Progenitor cell of endocrine pancreas (in vitro differentiated cells): ENCODE measurements around the gene RASA3. TPM values are rescaled to one million over a fixed set of nuclear protein-coding genes. Genes with fewer than 3 reads are reported as not detected.
"Not testable (repeated sequence)": the region's sequence is repeated elsewhere in the genome, so short reads cannot be mapped to it uniquely, and the experiment has no call there.

ENCODE experiments used
- DNase-seq: peaks from one replicate; pipeline ENCODE4 v3.0.0; 2021; ENCODE audit warnings: low spot score; ENCODE audit not compliant: unreplicated experiment
- H3K27ac Mint-ChIP-seq: 2 replicates; pipeline ENCODE4 v1.8.0; 2021; ENCODE audit warnings: mild to moderate bottlenecking, moderate library complexity, mixed read lengths
- H3K27me3 Mint-ChIP-seq: 2 replicates; pipeline ENCODE4 v1.8.0; 2021; ENCODE audit warnings: mixed read lengths
- H3K36me3 Mint-ChIP-seq: 2 replicates; pipeline ENCODE4 v1.8.0; 2022; ENCODE audit warnings: mixed read lengths; ENCODE audit not compliant: insufficient read depth
- H3K4me1 Mint-ChIP-seq: 2 replicates; pipeline ENCODE4 v1.8.0; 2021; ENCODE audit warnings: low read depth, mixed read lengths
- H3K4me3 Mint-ChIP-seq: 2 replicates; pipeline ENCODE4 v1.8.0; 2021; ENCODE audit warnings: low read depth, mild to moderate bottlenecking, moderate library complexity, mixed read lengths
- H3K9me3 Mint-ChIP-seq: 2 replicates; pipeline ENCODE4 v1.8.0; 2021; ENCODE audit warnings: low read depth, mixed read lengths
- total RNA-seq: library from RNA; stranded (reverse); gene quantifications from 2 replicates; pipeline ENCODE4 v1.2.1, GENCODE V29; 2021
- TF ChIP-seq, protein P1 (sequence below): fragments of 200-600 bp; sonication (generic); IDR thresholded peaks from one replicate; pipeline ENCODE4 v1.5.0; 2021; ENCODE audit warnings: antibody characterized with exemption, mild to moderate bottlenecking; ENCODE audit not compliant: unreplicated experiment

Gene RASA3
- total RNA-seq, 1 donor from 2014 or later: 6.3 TPM

DNA sequence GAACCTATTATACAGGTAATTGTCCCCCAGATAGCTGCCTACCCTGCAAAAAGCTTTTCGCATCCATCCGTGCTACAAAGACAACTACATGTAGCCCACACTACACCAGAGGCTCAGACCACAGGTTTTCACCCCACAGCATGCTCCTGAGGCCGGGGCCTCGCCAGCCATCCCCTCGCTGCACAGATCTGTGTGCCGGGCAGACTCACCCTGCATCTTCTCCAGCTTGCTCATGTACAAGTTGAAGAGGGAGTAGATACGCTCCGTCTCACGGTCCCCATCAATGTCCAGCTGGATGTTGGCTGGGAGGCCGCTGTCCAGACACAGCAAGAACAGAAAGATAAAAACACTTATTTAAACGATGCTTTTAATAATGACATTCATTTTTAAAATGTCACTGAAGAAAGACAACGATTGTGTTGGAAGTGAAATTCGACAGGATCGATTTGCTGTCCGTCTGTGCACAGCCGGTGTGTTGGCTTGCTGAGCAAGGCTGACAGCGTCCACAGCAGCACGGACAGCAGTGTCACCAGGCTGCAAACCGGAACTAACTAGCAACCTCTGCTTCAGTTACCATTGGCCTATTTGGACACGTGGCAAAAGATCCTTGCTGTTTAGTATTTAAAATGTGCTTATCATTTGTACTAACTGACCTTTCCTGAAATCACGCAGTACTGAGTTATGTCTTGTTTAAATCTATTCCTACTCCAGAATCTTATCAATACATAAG lies 140.0 kb downstream of the RASA3 start:
- no peak overlapping the region for H3K27ac Mint-ChIP-seq
- H3K36me3 Mint-ChIP-seq: peaks cover 5% of the 10 kb centered on the region
- H3K27me3 Mint-ChIP-seq: no peaks in the 10 kb centered on the region
- no peak overlapping the region for H3K4me3 Mint-ChIP-seq
- DNase-seq: no peak
- TF ChIP-seq, protein P1, sequence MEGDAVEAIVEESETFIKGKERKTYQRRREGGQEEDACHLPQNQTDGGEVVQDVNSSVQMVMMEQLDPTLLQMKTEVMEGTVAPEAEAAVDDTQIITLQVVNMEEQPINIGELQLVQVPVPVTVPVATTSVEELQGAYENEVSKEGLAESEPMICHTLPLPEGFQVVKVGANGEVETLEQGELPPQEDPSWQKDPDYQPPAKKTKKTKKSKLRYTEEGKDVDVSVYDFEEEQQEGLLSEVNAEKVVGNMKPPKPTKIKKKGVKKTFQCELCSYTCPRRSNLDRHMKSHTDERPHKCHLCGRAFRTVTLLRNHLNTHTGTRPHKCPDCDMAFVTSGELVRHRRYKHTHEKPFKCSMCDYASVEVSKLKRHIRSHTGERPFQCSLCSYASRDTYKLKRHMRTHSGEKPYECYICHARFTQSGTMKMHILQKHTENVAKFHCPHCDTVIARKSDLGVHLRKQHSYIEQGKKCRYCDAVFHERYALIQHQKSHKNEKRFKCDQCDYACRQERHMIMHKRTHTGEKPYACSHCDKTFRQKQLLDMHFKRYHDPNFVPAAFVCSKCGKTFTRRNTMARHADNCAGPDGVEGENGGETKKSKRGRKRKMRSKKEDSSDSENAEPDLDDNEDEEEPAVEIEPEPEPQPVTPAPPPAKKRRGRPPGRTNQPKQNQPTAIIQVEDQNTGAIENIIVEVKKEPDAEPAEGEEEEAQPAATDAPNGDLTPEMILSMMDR: no peak
- peaks cover 3% of the 10 kb centered on the region for H3K9me3 Mint-ChIP-seq
- H3K4me1 Mint-ChIP-seq: no peaks in the 10 kb centered on the region

DNA sequence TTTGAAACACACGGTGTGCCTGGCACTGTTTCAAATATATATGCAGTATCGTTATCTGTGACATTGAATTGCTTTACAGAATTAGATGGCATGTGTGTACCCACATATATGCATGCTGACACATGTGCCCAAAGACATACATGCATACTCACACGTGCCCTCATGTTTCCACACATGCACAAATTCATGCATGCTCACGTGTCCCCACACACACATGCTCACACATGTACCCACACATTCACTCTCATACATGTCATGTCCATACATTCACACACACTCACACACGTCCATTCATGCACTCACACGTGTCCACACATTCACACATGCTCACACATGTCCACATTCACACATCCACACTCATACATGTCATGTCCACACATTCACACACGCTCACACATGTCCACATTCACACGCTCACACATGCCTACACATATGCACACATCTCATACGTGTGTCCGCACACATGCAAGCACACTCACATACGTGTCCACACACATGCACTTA lies 140.7 kb downstream of the RASA3 start:
- Mint-ChIP-seq H3K36me3 (peaks cover 5% of the 10 kb centered on the region), H3K27me3 (no peaks in the 10 kb centered on the region), H3K27ac (no peak overlapping the region), H3K4me1 (no peaks in the 10 kb centered on the region), H3K4me3 (no peak overlapping the region), H3K9me3 (peaks cover 3% of the 10 kb centered on the region)
- TF ChIP-seq, protein P1: no peak
- DNase-seq: no peak

DNA sequence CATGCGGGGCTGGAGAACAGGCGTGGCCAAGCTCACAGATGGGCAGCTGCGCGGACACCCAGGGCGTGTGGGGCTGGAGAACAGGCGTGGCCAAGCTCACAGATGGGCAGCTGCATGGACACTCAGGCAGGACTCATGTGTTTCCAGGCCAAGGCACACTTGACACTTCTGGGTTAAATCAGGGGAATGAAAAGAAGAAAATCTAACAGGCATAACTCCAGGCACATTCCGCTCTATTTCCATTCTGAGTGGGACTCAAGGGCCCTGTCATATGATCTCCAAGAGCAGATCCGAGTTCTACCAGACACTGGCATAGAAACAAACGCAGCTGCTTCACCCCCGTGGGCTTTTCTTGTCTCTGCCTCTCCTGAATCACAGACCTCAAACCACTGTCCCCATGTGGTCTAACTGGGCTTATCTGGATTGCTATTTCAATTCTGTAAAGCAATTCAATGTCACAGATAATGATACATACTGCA lies 141.2 kb downstream of the RASA3 start:
- Mint-ChIP-seq H3K36me3 (peaks cover 5% of the 10 kb centered on the region), H3K4me3 (no peak overlapping the region), H3K9me3 (peaks cover 3% of the 10 kb centered on the region), H3K4me1 (no peaks in the 10 kb centered on the region), H3K27ac (no peak overlapping the region), H3K27me3 (no peaks in the 10 kb centered on the region)
- TF ChIP-seq, protein P1: no peak
- no peak for DNase-seq

DNA sequence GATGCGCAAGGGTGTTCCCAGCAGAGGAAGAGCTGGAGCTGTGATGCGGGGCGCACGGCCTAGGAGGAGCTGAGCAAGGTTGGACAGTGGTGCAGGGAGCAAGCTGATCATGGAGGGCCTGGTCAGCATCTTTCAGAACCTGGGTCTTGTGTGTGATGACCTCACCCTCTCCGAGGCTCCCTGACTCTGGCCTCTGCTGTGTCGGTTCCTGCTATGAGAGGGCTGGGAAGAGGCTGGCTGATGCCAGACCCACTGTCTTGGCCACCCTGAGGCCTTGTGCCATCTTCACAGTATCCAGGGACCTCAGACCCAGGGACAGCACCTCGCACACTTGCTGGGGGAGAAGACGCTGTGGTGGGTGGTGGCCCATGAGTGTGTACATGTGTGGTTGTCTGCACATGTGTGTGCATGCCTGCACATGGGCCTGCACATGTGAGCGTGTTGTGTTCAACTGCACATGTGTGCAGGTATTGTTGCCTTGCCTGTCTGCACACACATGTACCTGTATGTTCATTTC lies 142.0 kb downstream of the RASA3 start:
- Mint-ChIP-seq H3K36me3 (peaks cover 5% of the 10 kb centered on the region), H3K27ac (no peak overlapping the region), H3K27me3 (no peaks in the 10 kb centered on the region), H3K4me1 (no peaks in the 10 kb centered on the region), H3K9me3 (peaks cover 3% of the 10 kb centered on the region), H3K4me3 (no peak overlapping the region)
- TF ChIP-seq, protein P1: no peak
- no peak for DNase-seq

DNA sequence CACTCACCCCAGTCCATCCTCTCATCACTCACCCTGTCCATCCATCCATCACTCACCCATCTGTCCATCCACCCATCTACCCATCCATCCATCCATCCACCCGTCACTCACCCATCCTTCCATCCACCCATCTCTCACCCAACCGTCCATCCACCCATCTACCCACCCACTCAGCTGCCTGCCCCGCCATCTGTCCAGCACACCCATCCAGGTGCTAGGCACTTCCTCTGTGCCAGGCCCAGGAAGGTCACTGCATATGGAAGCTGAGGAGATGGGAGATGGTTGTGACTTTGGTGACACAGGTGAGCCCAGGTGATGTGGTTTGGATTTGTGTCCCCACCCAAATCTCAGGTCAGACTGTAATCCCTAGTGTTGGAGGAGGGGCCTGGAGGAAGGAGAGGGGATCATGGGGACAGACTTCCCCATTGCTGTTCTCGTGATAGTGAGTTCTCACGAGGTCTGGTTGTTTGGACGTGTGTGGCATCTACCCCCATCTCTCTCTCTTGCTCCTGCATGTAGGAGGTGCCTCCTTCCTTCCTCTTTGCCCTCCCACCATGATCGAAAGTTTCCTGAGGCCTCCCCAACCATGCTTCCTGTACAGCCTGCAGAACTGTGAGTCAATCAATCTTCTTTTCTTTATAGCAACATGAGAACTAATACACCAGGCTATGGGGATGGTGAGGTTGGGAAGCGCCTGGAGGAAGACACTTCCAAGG lies 142.7 kb downstream of the RASA3 start:
- DNase-seq: no peak
- Mint-ChIP-seq H3K27ac (no peak overlapping the region), H3K4me1 (no peaks in the 10 kb centered on the region)

DNA sequence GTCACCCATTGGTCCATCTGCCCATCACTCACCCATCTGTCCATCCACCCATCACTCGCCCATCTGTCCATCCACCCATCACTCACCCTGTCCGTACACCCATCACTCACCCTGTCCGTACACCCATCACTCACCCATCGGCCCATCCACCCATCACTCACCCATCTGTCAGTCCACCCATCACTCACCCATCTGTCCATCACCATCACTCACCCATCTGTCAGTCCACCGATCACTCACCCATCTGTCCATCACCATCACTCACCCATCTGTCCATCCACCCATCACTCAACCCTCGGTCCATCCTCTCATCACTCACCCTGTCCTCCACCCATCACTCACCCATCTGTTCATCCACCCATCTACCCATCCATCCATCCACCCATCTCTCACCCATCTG lies 143.6 kb downstream of the RASA3 start:
- H3K27ac Mint-ChIP-seq, H3K36me3 Mint-ChIP-seq, H3K4me1 Mint-ChIP-seq, H3K9me3 Mint-ChIP-seq, DNase-seq, H3K27me3 Mint-ChIP-seq, H3K4me3 Mint-ChIP-seq: not testable (repeated sequence)

More for the DNA sequence above, 142.7 kb downstream of the RASA3 start:
- TF ChIP-seq, protein P1: no peak
- Mint-ChIP-seq H3K9me3 (peaks cover 3% of the 10 kb centered on the region), H3K4me3 (no peak overlapping the region), H3K27me3 (no peaks in the 10 kb centered on the region), H3K36me3 (peaks cover 5% of the 10 kb centered on the region)
